M059J (cell line): ENCODE results near the gene NEURL1. TPM values are rescaled to one million over a fixed set of nuclear protein-coding genes. Genes with fewer than 3 reads are reported as not detected.
A peak's percentile ranks its signal among the peaks of the same experiment; 100 is the strongest.

Experiments
- DNase-seq: peaks from one replicate; pipeline ENCODE4 v3.0.0-alpha.2; 2012; ENCODE audit warnings: low read depth
- total RNA-seq: library from RNA; depleted of rRNA; stranded (reverse); fragments of >200 nt; shearing (Covaris generic); gene quantifications from 2 replicates; pipeline ENCODE4 v1.2.3, GENCODE V29; 2014

Gene NEURL1
- total RNA-seq, 1 experiment from 2014 or later, result 19.9 TPM

GRCh38 chr10:103563231-103564115, 70.0 kb downstream of the NEURL1 start:
- no peak for DNase-seq

DNA sequence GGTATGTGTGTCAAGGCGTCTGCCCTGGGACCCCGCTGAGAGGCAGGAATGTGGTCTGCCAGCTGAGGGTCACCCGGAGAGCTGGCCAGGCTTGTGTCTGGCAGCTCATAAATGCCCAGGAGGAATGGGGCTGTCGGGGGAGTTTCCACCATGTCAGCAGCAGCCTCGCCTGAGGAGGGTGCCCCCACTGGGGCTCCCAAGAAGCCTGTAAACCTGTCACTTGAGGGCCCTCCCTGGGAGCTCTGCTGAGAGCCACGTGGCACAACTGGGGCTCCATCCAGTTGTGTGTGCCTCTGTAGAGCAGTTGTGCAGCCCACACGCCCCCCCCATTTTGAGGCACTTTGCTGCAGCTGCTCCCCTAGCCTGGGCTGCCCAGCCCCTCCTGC, 70.6 kb downstream of the NEURL1 start:
- DNase-seq, result peak; percentile 67

DNA sequence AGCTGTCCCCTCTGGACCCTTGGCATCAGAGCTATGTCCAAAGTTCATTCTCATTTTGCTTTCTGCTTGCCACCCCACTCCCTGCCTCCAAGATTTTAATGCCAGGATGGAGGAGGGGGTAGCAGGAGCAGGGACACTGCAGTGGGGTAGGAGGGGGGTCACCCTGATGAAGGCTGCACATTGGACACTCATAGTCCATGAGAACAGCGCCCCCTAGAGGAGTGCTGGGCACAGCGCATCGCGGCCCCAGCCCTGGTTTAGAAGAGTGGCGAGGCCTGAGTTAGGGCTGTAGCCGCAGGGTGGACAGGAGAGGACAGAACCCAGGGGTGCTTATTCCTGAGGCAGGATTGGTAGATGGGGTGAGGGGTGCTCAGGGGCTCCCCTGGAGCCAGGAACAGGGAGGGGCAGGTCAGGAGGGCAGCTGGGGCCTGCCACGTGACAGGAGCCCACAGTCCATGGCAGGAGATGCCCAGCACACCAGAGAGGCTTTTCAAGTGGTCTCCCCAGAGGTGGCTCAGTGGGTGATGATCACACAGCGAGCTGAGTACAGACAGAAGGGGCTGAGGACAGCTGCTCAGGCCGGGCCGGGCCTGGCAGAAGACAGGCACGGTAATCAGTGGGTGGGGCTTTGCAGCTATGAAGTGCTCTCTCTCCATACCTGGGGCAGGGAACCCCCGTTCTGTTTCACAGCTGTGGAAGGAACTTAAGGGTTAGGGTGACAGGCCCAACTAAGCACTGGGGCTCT, 71.4 kb downstream of the NEURL1 start:
- DNase-seq, result no peak

GRCh38 chr10:103566536-103566935, 73.0 kb downstream of the NEURL1 start:
- no peak for DNase-seq

DNA sequence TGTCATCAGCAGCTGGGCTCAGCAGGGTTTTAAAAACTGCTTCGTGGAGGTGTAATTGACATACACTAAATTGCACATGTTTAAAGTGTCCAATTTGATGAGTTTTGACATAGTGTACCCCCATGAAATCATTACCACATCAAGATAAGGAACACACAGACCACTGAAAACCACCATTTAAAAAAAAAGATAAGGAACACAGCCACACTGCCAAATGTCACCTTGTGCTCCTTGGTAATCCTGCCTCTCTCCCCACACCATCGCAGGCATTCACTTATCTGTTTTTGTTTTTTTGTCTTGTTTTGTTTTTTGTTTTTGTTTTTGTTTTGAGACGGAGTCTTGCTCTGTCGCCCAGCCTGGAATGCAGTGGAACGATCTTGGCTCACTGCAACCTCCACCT, 75.0 kb downstream of the NEURL1 start:
- no peak for DNase-seq

- no peak for DNase-seq
Measured at GRCh38 chr10:103569896-103570295, 76.4 kb downstream of the NEURL1 start.

DNA sequence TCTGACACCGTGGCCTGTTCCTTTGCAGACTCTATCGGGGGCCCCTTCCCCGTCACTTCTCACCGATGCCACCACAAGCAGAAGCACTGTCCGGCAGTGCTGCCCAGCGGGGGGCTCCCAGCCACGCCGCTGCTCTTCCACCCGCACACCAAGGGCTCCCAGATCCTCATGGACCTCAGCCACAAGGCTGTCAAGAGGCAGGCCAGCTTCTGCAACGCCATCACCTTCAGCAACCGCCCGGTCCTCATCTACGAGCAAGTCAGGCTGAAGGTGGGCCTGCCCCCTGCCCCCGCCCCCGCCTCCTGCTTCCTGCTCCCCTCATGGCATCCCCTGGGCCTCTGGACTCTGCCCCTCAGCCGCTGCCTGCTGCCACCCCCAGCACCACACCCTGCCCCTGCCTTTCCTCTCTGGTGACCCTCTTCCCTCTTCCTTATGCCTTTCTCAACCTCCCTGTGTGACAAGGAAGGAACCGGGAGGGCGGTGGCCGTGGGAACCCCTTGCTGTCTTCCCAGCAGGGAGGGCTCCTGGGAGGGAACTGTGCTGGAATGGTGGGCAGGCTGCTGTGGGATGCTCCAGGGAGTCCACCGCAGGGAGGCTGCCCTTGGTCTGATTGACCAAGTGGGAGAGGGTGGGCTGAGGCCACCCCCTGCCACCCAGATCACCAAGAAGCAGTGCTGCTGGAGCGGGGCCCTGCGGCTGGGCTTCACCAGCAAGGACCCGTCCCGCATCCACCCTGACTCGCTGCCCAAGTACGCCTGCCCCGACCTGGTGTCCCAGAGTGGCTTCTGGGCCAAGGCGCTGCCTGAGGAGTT, 77.5 kb downstream of the NEURL1 start:
- no peak for DNase-seq

DNA sequence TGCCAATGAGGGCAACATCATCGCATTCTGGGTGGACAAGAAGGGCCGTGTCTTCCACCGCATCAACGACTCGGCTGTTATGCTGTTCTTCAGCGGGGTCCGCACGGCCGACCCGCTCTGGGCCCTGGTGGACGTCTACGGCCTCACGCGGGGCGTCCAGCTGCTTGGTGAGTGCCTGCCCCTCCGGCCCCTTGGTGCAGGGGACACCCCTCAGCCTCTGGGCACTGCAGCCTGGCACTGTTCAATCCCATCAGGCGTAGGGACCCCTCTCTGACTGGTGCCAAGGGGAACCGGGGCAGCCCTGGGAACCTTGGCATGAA, 78.1 kb downstream of the NEURL1 start:
- no peak for DNase-seq

- peak; percentile 47 for DNase-seq
Measured at GRCh38 chr10:103572347-103573204, 79.1 kb downstream of the NEURL1 start.

DNA sequence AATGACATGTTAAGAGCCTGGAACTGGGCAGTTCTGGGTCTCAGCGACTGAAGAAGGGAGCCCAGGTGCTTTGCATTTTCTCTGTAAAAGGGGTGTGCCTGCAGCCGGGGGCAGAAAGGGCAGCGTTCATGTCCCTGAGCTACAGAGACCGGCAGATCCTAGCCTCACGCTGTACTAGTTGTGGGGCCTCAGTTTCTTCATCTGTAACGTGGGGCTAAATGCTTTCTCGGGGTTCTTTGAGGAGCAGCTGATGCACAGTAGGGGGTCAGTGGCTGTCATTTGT, 79.6 kb downstream of the NEURL1 start:
- DNase-seq, result no peak

DNA sequence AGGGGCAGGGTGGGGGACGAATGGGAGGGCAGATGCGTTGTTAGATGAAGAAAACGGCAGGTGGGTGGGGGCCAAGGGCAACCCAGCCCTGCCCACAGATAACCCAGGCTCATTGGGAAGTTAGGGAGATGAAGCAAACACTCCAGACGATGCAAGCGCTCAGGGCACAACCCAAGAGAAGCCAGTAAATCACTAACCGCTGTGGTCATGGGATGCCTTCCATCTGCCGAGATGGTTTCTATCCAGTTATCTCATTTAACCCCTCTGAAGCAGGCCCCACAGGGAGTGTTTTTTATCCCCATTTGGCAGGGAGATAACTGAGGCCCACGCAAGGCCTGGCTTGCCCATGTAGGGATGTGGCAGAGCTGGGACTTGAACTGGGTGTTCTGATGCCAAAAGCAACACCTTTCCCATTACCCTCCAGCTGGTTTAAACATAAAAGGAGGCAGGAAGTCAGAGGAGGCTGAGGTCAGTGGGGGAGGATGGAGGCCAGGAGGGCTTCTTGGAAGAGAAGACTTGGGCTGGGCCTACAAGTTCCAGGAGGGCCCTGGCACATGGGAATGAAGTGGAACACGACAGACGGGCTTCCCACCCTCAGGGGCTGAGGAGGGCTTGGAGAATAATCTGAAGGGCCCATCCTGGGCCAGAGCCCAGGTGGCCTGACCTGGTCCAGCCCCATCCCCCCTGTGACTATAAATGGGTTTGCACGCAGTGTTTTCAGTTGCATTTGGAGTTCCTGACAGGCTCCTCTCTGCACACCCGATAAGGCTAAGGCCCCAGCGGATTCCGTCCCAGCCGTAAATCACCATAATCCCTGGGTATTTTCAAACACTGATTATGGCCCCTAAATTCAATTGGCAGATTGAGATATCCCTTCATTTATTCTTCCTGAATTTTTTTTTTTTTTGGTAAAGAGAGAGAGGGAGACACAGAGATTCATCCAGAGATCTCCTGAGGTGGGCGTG, 80.9 kb downstream of the NEURL1 start:
- no peak for DNase-seq

DNA sequence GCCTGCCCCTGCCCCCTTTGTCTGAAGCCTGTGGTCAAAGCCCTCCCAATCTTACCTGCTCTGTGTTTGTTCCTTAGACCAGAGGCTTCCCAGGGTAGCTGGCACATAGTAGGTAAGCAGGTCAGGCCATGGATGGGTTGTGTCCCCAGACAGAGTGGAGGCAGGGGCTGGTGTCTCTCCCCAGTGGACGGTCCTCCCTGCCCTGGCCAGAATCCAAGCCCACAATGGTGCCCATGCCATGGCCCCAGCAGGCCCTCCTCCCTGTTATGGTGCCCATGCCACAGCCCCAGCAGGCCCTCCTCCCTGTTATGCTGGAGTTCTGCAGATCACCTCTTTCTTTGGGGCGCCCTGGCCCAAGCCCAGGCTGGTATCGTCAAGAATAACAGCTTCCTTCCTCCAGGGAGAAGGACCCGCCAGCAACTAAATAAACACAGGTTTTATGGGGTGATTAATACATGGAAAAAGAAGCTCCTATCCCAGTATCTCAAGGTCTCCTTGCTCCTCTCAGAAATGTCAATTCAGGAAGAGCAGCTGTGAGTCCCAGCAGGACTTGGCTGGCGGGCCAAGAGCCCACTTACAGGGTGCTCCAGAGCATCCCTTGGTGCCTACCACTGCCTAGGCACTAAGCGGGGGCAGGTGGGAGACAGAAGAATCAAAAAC, 82.0 kb downstream of the NEURL1 start:
- peak; percentile 75 for DNase-seq

- DNase-seq, result no peak
Measured at GRCh38 chr10:103576076-103576471, 82.6 kb downstream of the NEURL1 start.

GRCh38 chr10:103576862-103577261, 83.4 kb downstream of the NEURL1 start:
- no peak for DNase-seq

DNA sequence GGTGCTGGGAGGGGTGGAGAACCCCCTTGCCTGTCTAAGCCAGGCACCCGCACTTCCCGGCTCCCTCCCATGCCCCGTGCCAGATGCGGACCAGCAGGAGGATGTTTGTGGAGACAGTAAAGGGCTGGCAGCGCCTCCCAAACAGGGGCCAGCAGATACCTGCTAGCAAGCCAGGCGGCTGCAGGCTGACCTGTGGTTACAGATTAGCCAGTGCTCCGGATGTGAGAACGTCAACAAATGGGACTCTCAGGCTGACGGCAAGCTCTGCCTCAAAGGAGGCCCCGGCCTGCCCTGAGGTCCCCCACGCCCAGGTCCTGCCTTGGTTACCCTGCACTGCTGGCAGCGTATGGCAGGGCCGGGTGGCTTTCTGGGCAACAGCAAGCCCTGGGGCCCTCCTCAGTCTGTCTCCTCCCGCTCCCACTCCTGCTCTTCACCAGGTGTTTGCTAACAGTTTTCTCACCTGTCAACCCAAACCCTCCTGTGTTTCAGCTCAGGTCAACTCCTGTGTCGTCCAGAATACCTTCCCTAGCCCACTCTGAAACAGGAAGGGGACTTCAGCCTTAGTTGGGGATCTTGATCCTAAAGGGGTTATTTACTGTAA, 85.4 kb downstream of the NEURL1 start:
- DNase-seq, result peak; percentile 64

DNA sequence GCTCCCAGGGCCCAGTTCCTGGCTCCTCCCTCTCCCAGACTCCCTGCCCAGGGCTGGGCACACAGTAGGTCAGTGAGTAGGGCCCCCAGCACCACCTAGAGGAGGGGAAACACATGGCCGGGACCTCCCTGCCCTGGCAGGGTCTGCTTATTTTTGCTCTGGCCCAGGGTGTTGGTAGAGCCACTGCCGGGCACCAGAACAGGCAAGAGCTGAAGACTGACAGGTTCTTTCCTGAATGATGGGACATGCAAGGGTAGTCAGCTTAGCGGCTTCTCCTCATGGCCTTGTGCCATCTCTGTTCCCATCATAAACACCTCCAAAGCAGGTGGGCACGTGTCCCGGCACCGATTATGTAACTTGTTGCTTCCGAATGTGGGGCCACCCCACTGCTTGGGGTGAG, 86.5 kb downstream of the NEURL1 start:
- DNase-seq, result no peak

DNA sequence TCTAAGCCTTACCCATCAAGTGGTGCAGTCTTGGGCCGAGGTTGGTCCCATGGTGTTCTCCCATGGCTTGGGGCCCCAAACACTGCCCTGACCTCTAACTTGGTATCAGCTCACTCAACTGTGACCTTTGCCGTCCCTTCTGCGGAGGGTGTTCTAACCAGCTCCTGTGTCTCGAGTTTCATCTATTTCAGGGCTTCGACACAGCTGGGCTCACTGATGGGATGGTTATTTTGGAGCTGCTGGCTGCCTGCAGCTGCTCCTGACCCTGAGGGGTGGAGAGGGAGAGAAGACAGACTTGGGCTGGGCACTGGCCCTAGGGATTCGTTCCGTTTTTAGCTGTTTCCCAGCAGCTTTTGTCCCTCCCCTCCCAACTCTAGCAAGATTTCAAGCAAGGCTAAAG, 86.9 kb downstream of the NEURL1 start:
- DNase-seq, result no peak

GRCh38 chr10:103581499-103581898, 88.0 kb downstream of the NEURL1 start:
- DNase-seq, result no peak

- DNase-seq, result no peak
Measured at GRCh38 chr10:103582331-103583123, 89.0 kb downstream of the NEURL1 start.
